Measurements from ENCODE around the gene NTM.

- TF ChIP-seq POLR2AphosphoS5 (IDR thresholded peaks at IDR 0.05; ENCODE audit: low read depth, low read length) (no peak), SPI1 (IDR thresholded peaks at IDR 0.05; ENCODE audit: low read depth, low read length) (no peak), POLR2A (IDR thresholded peaks at IDR 0.05; ENCODE audit: low read depth, low read length) (no peak)
Observed at GRCh38 chr11:131370090-131370751, at the start of gene NTM.

All from GM12891 (cell line).